Adrenal gland (tissue), 5 donors: ENCODE measurements around the gene SPAG5.

Experiments
- CTCF ChIP-seq, 6 experiments: fragments of 450-650 bp in 4 of 6; fragments of 200-600 bp in 2 of 6; sonication (generic) in 1 of 6; IDR thresholded peaks; 1 replicate in 5 of 6; 2 replicates in 1 of 6; pipeline versions ENCODE4 v1.5.1 to v1.8.0; 2016 to 2021; ENCODE audit warnings: antibody characterized with exemption in 6 of 6, mild to moderate bottlenecking in 2 of 6, moderate library complexity in 1 of 6
- POLR2A ChIP-seq, 2 donors: fragments of 450-650 bp; IDR thresholded peaks; one replicate each; pipeline ENCODE4 v1.6.1; 2017; ENCODE audit warnings: antibody characterized with exemption in 2 of 2, mild to moderate bottlenecking in 2 of 2, moderate library complexity in 1 of 2
- donor health status: DM: no; HTN: no; CAD: no.

- TF ChIP-seq CTCF (IDR thresholded peaks at IDR 0.05) = no peak
- TF ChIP-seq POLR2A (IDR thresholded peaks at IDR 0.05) = no peak
These were observed 49.3 kb downstream of the SPAG5 start for GRCh38 chr17:28549236-28550132.
